Stimulated activated effector memory CD8-positive, alpha-beta T cell treated with anti-CD3 and anti-CD28 coated beads, Interleukin-12 subunit alpha, Interleukin-12 subunit beta, amount 100 ng/mL, for 72 hours (primary cell): Measurements from ENCODE around the gene TOP2B.

Experiments
- ATAC-seq: fragments of 150-1000 bp; cut with Tn5 transposase; 2 replicates; pipeline ENCODE4 v1.10.0; 2021
- DNase-seq, 2 donors: peaks; one replicate each; pipeline ENCODE4 v3.0.0; 2021 to 2022; ENCODE audit warnings: low spot score in 2 of 2
- H3K27ac Mint-ChIP-seq: one replicate; pipeline ENCODE4 v1.8.0; 2022; ENCODE audit warnings: mild to moderate bottlenecking, mixed read lengths
- H3K36me3 Mint-ChIP-seq: one replicate; pipeline ENCODE4 v1.8.0; 2022; ENCODE audit warnings: mild to moderate bottlenecking, mixed read lengths
- H3K4me1 Mint-ChIP-seq: one replicate; pipeline ENCODE4 v1.8.0; 2022; ENCODE audit warnings: mixed read lengths
- H3K4me3 Mint-ChIP-seq: one replicate; pipeline ENCODE4 v1.8.0; 2022; ENCODE audit warnings: mild to moderate bottlenecking, mixed read lengths
- H3K9me3 Mint-ChIP-seq: one replicate; pipeline ENCODE4 v1.8.0; 2022; ENCODE audit warnings: mixed read lengths

TOP2B gene

GRCh38 chr3:25604107-25604805, 60.5 kb downstream of the TOP2B start:
- no peak for DNase-seq
- no peaks in the 10 kb centered on the region for H3K4me1 Mint-ChIP-seq
- peaks cover 100% of the 10 kb centered on the region for H3K36me3 Mint-ChIP-seq
- H3K9me3 Mint-ChIP-seq, result no peaks in the 10 kb centered on the region
- peak overlapping the region; percentile 74 for H3K27ac Mint-ChIP-seq
- no peak overlapping the region for H3K4me3 Mint-ChIP-seq
- ATAC-seq, result peak; percentile 99

GRCh38 chr3:25603703-25604102, 61.0 kb downstream of the TOP2B start:
- Mint-ChIP-seq H3K27ac (peak overlapping the region; percentile 74), H3K4me1 (no peaks in the 10 kb centered on the region), H3K9me3 (no peaks in the 10 kb centered on the region), H3K4me3 (no peak overlapping the region), H3K36me3 (peaks cover 100% of the 10 kb centered on the region)
- ATAC-seq (peak; percentile 6), DNase-seq (no peak)

GRCh38 chr3:25597535-25598101, 67.1 kb downstream of the TOP2B start:
- H3K36me3 Mint-ChIP-seq, result peaks cover 79% of the 10 kb centered on the region
- no peaks in the 10 kb centered on the region for H3K4me1 Mint-ChIP-seq
- H3K27ac Mint-ChIP-seq, result no peak overlapping the region
- no peaks in the 10 kb centered on the region for H3K9me3 Mint-ChIP-seq
- peak; percentile 57 for ATAC-seq
- no peak overlapping the region for H3K4me3 Mint-ChIP-seq
- no peak for DNase-seq

- H3K9me3 Mint-ChIP-seq, result no peaks in the 10 kb centered on the region
- H3K4me1 Mint-ChIP-seq, result peaks cover 3% of the 10 kb centered on the region
- peak overlapping the region; percentile 46 for H3K27ac Mint-ChIP-seq
- no peak for DNase-seq
- H3K36me3 Mint-ChIP-seq, result peaks cover 43% of the 10 kb centered on the region
- no peak overlapping the region for H3K4me3 Mint-ChIP-seq
- ATAC-seq, result peak; percentile 55
Observed at GRCh38 chr3:25594007-25594502, 70.7 kb downstream of the TOP2B start.

- H3K36me3 Mint-ChIP-seq, result peaks cover 33% of the 10 kb centered on the region
- ATAC-seq, result no peak
Observed at GRCh38 chr3:25593001-25593400, 71.7 kb downstream of the TOP2B start.

GRCh38 chr3:25592510-25592968, 72.2 kb downstream of the TOP2B start:
- peak; percentile 66 for ATAC-seq
- no peak for DNase-seq
- Mint-ChIP-seq H3K27ac (peak overlapping the region; percentile 29), H3K4me1 (peaks cover 6% of the 10 kb centered on the region), H3K36me3 (peaks cover 28% of the 10 kb centered on the region), H3K4me3 (no peak overlapping the region), H3K9me3 (no peaks in the 10 kb centered on the region)

More at GRCh38 chr3:25593001-25593400, 71.7 kb downstream of the TOP2B start:
- no peak for DNase-seq
- Mint-ChIP-seq H3K4me3 (no peak overlapping the region), H3K27ac (peak overlapping the region; percentile 29), H3K9me3 (no peaks in the 10 kb centered on the region), H3K4me1 (peaks cover 6% of the 10 kb centered on the region)

GRCh38 chr3:25589783-25590258, 74.9 kb downstream of the TOP2B start:
- ATAC-seq (no peak), DNase-seq (no peak)
- Mint-ChIP-seq H3K27ac (no peak overlapping the region), H3K9me3 (no peaks in the 10 kb centered on the region), H3K4me1 (peaks cover 6% of the 10 kb centered on the region), H3K4me3 (no peak overlapping the region), H3K36me3 (peaks cover 9% of the 10 kb centered on the region)

- no peaks in the 10 kb centered on the region for H3K9me3 Mint-ChIP-seq
- DNase-seq, result no peak
- no peak overlapping the region for H3K27ac Mint-ChIP-seq
- H3K4me1 Mint-ChIP-seq, result peaks cover 6% of the 10 kb centered on the region
- H3K36me3 Mint-ChIP-seq, result peaks cover 4% of the 10 kb centered on the region
- no peak for ATAC-seq
- no peak overlapping the region for H3K4me3 Mint-ChIP-seq
Observed at GRCh38 chr3:25589104-25589782, 75.5 kb downstream of the TOP2B start.

GRCh38 chr3:25588441-25589103, 76.1 kb downstream of the TOP2B start:
- H3K36me3 Mint-ChIP-seq, result no peaks in the 10 kb centered on the region
- no peak overlapping the region for H3K4me3 Mint-ChIP-seq
- DNase-seq, result no peak
- ATAC-seq, result no peak
- H3K27ac Mint-ChIP-seq, result no peak overlapping the region
- peaks cover 6% of the 10 kb centered on the region for H3K4me1 Mint-ChIP-seq
- no peaks in the 10 kb centered on the region for H3K9me3 Mint-ChIP-seq

GRCh38 chr3:25587975-25588374, 76.7 kb downstream of the TOP2B start:
- Mint-ChIP-seq H3K9me3 (no peaks in the 10 kb centered on the region), H3K36me3 (no peaks in the 10 kb centered on the region), H3K4me1 (peaks cover 6% of the 10 kb centered on the region), H3K27ac (no peak overlapping the region), H3K4me3 (no peak overlapping the region)
- DNase-seq, result no peak
- no peak for ATAC-seq

GRCh38 chr3:25587526-25587925, 77.2 kb downstream of the TOP2B start:
- no peak overlapping the region for H3K27ac Mint-ChIP-seq
- no peaks in the 10 kb centered on the region for H3K36me3 Mint-ChIP-seq
- DNase-seq, result no peak
- no peak for ATAC-seq
- no peak overlapping the region for H3K4me3 Mint-ChIP-seq
- H3K4me1 Mint-ChIP-seq, result peaks cover 6% of the 10 kb centered on the region
- no peaks in the 10 kb centered on the region for H3K9me3 Mint-ChIP-seq

GRCh38 chr3:25587094-25587493, 77.6 kb downstream of the TOP2B start:
- no peaks in the 10 kb centered on the region for H3K36me3 Mint-ChIP-seq
- DNase-seq (peak in 1 of 2 donors; percentile 25), ATAC-seq (no peak)
- no peak overlapping the region for H3K27ac Mint-ChIP-seq
- H3K4me1 Mint-ChIP-seq, result peaks cover 6% of the 10 kb centered on the region
- H3K4me3 Mint-ChIP-seq, result no peak overlapping the region
- H3K9me3 Mint-ChIP-seq, result no peaks in the 10 kb centered on the region

GRCh38 chr3:25586553-25586952, 78.2 kb downstream of the TOP2B start:
- Mint-ChIP-seq H3K27ac (no peak overlapping the region), H3K9me3 (no peaks in the 10 kb centered on the region), H3K4me1 (peaks cover 6% of the 10 kb centered on the region), H3K4me3 (no peak overlapping the region), H3K36me3 (no peaks in the 10 kb centered on the region)
- no peak for ATAC-seq
- no peak for DNase-seq

- Mint-ChIP-seq H3K27ac (no peak overlapping the region), H3K9me3 (no peaks in the 10 kb centered on the region)
Observed at GRCh38 chr3:25586167-25586505, 78.6 kb downstream of the TOP2B start.

More at GRCh38 chr3:25586167-25586505, 78.6 kb downstream of the TOP2B start:
- DNase-seq (no peak), ATAC-seq (no peak)
- Mint-ChIP-seq H3K4me1 (peaks cover 6% of the 10 kb centered on the region), H3K4me3 (no peak overlapping the region), H3K36me3 (no peaks in the 10 kb centered on the region)
